Glutamatergic neuron (in vitro differentiated cells): ENCODE results near the gene METTL26. TPM values are rescaled to one million over a fixed set of nuclear protein-coding genes. Genes with fewer than 3 reads are reported as not detected.

Source experiments
- DNase-seq: peaks from one replicate; pipeline ENCODE4 v3.0.0; 2022
- H3K27ac Mint-ChIP-seq: one replicate; pipeline ENCODE4 v1.8.0; 2020; ENCODE audit warnings: mild to moderate bottlenecking, mixed read lengths, inconsistent platforms; ENCODE audit not compliant: unreplicated experiment
- H3K27me3 Mint-ChIP-seq: one replicate; pipeline ENCODE4 v1.8.0; 2020; ENCODE audit warnings: mild to moderate bottlenecking, moderate library complexity, mixed read lengths, inconsistent platforms; ENCODE audit not compliant: unreplicated experiment
- H3K36me3 Mint-ChIP-seq: one replicate; pipeline ENCODE4 v1.8.0; 2020; ENCODE audit warnings: mild to moderate bottlenecking, mixed read lengths, inconsistent platforms; ENCODE audit not compliant: unreplicated experiment
- H3K4me1 Mint-ChIP-seq: one replicate; pipeline ENCODE4 v1.8.0; 2020; ENCODE audit warnings: mild to moderate bottlenecking, low read depth, mixed read lengths, inconsistent platforms; ENCODE audit not compliant: unreplicated experiment
- H3K4me3 Mint-ChIP-seq: one replicate; pipeline ENCODE4 v1.8.0; 2020; ENCODE audit warnings: mild to moderate bottlenecking, mixed read lengths, inconsistent platforms; ENCODE audit not compliant: unreplicated experiment
- H3K9me3 Mint-ChIP-seq: one replicate; pipeline ENCODE4 v1.8.0; 2020; ENCODE audit warnings: mild to moderate bottlenecking, moderate library complexity, mixed read lengths, inconsistent platforms; ENCODE audit not compliant: unreplicated experiment
- CTCF ChIP-seq: fragments of 200-600 bp; sonication (generic); IDR thresholded peaks from one replicate; pipeline ENCODE4 v1.5.0; 2021; ENCODE audit not compliant: partially characterized antibody, unreplicated experiment
- total RNA-seq: library from RNA; stranded (reverse); fragmentation: NEBNext Ultra II Directional; extraction: Animal tissue kit (Norgen Biotek cat#: 25700); gene quantifications from one replicate; pipeline ENCODE4 v1.2.1, GENCODE V29; 2021; ENCODE audit not compliant: unreplicated experiment

Gene METTL26
- total RNA-seq, 1 donor from 2014 or later: 63.6 TPM

- H3K4me1 Mint-ChIP-seq: peaks cover 2% of the 10 kb centered on the region
- no peak overlapping the region for H3K27ac Mint-ChIP-seq
- TF ChIP-seq CTCF: no peak
- no peaks in the 10 kb centered on the region for H3K36me3 Mint-ChIP-seq
- DNase-seq: no peak
- H3K4me3 Mint-ChIP-seq: no peak overlapping the region
- H3K9me3 Mint-ChIP-seq: peaks cover 3% of the 10 kb centered on the region
- H3K27me3 Mint-ChIP-seq: peaks cover 6% of the 10 kb centered on the region
Observed at GRCh38 chr16:671353-672131, 35.4 kb upstream of the METTL26 start.

GRCh38 chr16:670485-671352 lies 34.6 kb upstream of the METTL26 start:
- TF ChIP-seq CTCF: no peak
- no peak overlapping the region for H3K27ac Mint-ChIP-seq
- peaks cover 6% of the 10 kb centered on the region for H3K27me3 Mint-ChIP-seq
- DNase-seq: no peak
- H3K36me3 Mint-ChIP-seq: no peaks in the 10 kb centered on the region
- peaks cover 3% of the 10 kb centered on the region for H3K9me3 Mint-ChIP-seq
- no peak overlapping the region for H3K4me3 Mint-ChIP-seq
- H3K4me1 Mint-ChIP-seq: peaks cover 2% of the 10 kb centered on the region

GRCh38 chr16:669666-670065 lies 33.6 kb upstream of the METTL26 start:
- Mint-ChIP-seq H3K27me3 (peaks cover 4% of the 10 kb centered on the region), H3K36me3 (no peaks in the 10 kb centered on the region), H3K4me1 (peaks cover 2% of the 10 kb centered on the region), H3K27ac (no peak overlapping the region), H3K9me3 (peaks cover under 1% of the 10 kb centered on the region), H3K4me3 (no peak overlapping the region)
- DNase-seq: no peak
- no peak for TF ChIP-seq CTCF

GRCh38 chr16:668519-669171 lies 32.5 kb upstream of the METTL26 start:
- Mint-ChIP-seq H3K9me3 (peaks cover 2% of the 10 kb centered on the region), H3K36me3 (no peaks in the 10 kb centered on the region), H3K27ac (no peak overlapping the region), H3K4me3 (peak overlapping the region; percentile 65), H3K4me1 (peaks cover 2% of the 10 kb centered on the region), H3K27me3 (peaks cover 2% of the 10 kb centered on the region)
- TF ChIP-seq CTCF: no peak
- DNase-seq: no peak
